ENCODE data around the gene PRICKLE4. TPM values are rescaled to one million over a fixed set of nuclear protein-coding genes. Genes with fewer than 3 reads are reported as not detected.

PRICKLE4 gene
- total RNA-seq, 3 donors from 2014 or later (not counting 1 experiment from before 2014, with no cell fraction given), result not detected

GRCh38 chr6:41740366-41741162 is 40.0 kb upstream of the PRICKLE4 start:
- Histone ChIP-seq H3K4me1 (ENCODE audit: control insufficient read depth, insufficient read depth, low read length) (peaks cover 5% of the 10 kb centered on the region), H3K27me3 (ENCODE audit: control insufficient read depth, insufficient read depth, low read length) (no peaks in the 10 kb centered on the region), H3K27ac (ENCODE audit: low read length) (no peak overlapping the region), H3K36me3 (ENCODE audit: control insufficient read depth, insufficient read depth, low read length) (no peaks in the 10 kb centered on the region), H3K4me3 (ENCODE audit: low read length) (no peak overlapping the region), H3K9me3 (ENCODE audit: control insufficient read depth, insufficient read depth, low read length) (no peaks in the 10 kb centered on the region)
- intact Hi-C loops (cut with micrococcal nuclease), result no loop called here
- ATAC-seq (no peak), DNase-seq (no peak)
- no peak overlapping the region for H3K27ac Mint-ChIP-seq
- H3K9me3 Mint-ChIP-seq, result no peaks in the 10 kb centered on the region
- WGBS (ENCODE audit: insufficient coverage), result 88% methylated on average over 12 of the region's 13 CpGs
- H3K27me3 Mint-ChIP-seq (ENCODE audit: low read depth in 2 of 2), result peaks cover 0 to 6% of the 10 kb centered on the region in 2 donors
- no peak overlapping the region for H3K4me3 Mint-ChIP-seq
- H3K36me3 Mint-ChIP-seq, result no peaks in the 10 kb centered on the region
- TF ChIP-seq CTCF (IDR thresholded peaks at IDR 0.05), result no peak
- H3K4me1 Mint-ChIP-seq, result peaks cover 4% of the 10 kb centered on the region in 2 donors

DNA sequence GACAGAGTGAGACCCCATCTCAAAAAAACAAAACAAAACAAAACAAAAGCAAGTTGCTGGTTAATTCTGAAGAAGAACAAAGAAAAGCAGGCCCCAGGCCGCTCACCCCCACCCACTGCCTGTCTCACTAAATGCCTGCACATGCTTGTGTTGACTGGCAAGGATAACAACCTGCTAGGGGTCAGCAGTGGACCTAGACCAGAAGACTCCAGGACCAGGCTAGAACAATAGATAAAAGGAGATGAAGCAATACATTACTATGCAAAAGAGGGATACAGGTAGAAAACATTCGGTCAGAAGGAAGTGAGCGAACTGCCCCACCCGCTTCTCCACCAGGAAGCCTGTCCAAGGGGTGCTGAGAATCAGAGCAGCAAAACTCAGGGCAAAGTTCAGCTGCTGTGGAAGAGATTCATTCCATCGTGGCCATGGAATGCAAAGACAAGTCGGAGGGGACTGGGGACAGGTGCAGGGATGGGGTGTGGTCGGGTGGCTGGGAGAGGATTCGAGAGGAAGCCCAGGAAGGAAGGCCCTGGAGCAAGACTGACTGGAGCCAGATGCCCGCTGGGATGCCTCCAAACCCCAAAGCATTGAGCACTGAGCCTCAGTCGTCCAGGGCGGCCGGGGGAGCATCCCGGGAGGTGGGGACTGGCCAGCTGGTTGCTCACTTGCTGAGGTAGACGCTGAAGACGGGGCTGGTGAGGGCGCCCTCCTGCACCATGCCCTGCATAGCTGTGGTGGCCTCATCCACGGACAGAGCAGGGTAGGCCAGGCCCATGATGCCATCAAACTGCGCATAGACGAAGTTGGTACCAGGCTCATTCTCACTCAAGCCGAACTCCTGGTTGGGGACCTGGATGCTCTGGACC is 38.7 kb upstream of the PRICKLE4 start:
- intact Hi-C loops (cut with micrococcal nuclease), result no loop called here
- no peak overlapping the region for H3K4me3 ChIP-seq (ENCODE audit: low read length)
- H3K27ac ChIP-seq (ENCODE audit: low read length), result no peak overlapping the region
- no peak for TF ChIP-seq CTCF (IDR thresholded peaks at IDR 0.05)
- no peaks in the 10 kb centered on the region for H3K27me3 ChIP-seq (ENCODE audit: control insufficient read depth, insufficient read depth, low read length)
- peaks cover 0 to 6% of the 10 kb centered on the region in 2 donors for H3K27me3 Mint-ChIP-seq (ENCODE audit: low read depth in 2 of 2)
- no peaks in the 10 kb centered on the region for H3K36me3 Mint-ChIP-seq
- no peaks in the 10 kb centered on the region for H3K36me3 ChIP-seq (ENCODE audit: control insufficient read depth, insufficient read depth, low read length)
- ATAC-seq (no peak), DNase-seq (no peak)
- no peak overlapping the region for H3K27ac Mint-ChIP-seq
- 93% methylated on average over 20 of the region's 20 CpGs for WGBS (ENCODE audit: insufficient coverage)
- H3K4me3 Mint-ChIP-seq, result no peak overlapping the region
- no peaks in the 10 kb centered on the region for H3K4me1 Mint-ChIP-seq
- H3K9me3 ChIP-seq (ENCODE audit: control insufficient read depth, insufficient read depth, low read length), result no peaks in the 10 kb centered on the region
- H3K4me1 ChIP-seq (ENCODE audit: control insufficient read depth, insufficient read depth, low read length), result no peaks in the 10 kb centered on the region
- H3K9me3 Mint-ChIP-seq, result no peaks in the 10 kb centered on the region

GRCh38 chr6:41743406-41744235 is 37.0 kb upstream of the PRICKLE4 start:
- Mint-ChIP-seq H3K4me3 (no peak overlapping the region), H3K9me3 (no peaks in the 10 kb centered on the region), H3K4me1 (no peaks in the 10 kb centered on the region), H3K27ac (no peak overlapping the region), H3K27me3 (ENCODE audit: low read depth in 2 of 2) (peaks cover 0 to 6% of the 10 kb centered on the region in 2 donors), H3K36me3 (no peaks in the 10 kb centered on the region)
- intact Hi-C loops (cut with micrococcal nuclease), result no loop called here
- Histone ChIP-seq H3K27me3 (ENCODE audit: control insufficient read depth, insufficient read depth, low read length) (no peaks in the 10 kb centered on the region), H3K27ac (ENCODE audit: low read length) (no peak overlapping the region), H3K4me1 (ENCODE audit: control insufficient read depth, insufficient read depth, low read length) (no peaks in the 10 kb centered on the region), H3K9me3 (ENCODE audit: control insufficient read depth, insufficient read depth, low read length) (no peaks in the 10 kb centered on the region), H3K36me3 (ENCODE audit: control insufficient read depth, insufficient read depth, low read length) (no peaks in the 10 kb centered on the region), H3K4me3 (ENCODE audit: low read length) (no peak overlapping the region)
- TF ChIP-seq CTCF (IDR thresholded peaks at IDR 0.05), result no peak
- WGBS (ENCODE audit: insufficient coverage), result 86% methylated on average over 6 of the region's 6 CpGs
- DNase-seq (no peak), ATAC-seq (peak in 1 of 3 donors; percentile 24)

Data from natural killer cell (primary cell).